ENCODE measurements around the gene LRP1.

DNA sequence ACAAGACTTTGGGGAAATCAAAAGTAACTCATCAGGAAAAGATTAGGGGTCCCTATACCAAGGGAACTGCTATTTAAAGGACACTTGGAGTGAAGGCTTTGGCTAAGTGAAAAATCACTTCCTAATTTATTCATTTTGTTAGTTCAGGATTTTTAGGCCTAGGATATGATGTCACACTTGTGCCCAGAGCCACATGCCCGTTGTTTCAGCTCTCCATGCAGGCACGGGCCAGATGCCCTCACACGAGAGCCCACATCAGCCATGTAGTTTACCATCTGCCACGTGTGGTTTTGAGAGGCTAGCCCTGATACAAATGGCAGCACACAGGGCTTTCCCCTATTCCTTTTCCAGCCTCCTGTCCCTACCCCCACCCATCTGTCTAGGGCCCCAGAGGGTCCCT is 31.0 kb downstream of the LRP1 start:
- TF ChIP-seq SMC3 (IDR thresholded peaks at IDR 0.05; ENCODE audit: low read depth, low read length) = no peak
- TF ChIP-seq CTCF (conservative IDR thresholded peaks at IDR 0.05; ENCODE audit: low read depth, low read length) = no peak
- no peak for TF ChIP-seq POLR2A (IDR thresholded peaks at IDR 0.05; ENCODE audit: low read depth, low read length)
- no peak for TF ChIP-seq MXI1 (IDR thresholded peaks at IDR 0.05; ENCODE audit: borderline replicate concordance, low read depth, low read length)
- TF ChIP-seq RFX5 (IDR thresholded peaks at IDR 0.05; ENCODE audit: low read depth, low read length) = no peak
- TF ChIP-seq, protein P1, sequence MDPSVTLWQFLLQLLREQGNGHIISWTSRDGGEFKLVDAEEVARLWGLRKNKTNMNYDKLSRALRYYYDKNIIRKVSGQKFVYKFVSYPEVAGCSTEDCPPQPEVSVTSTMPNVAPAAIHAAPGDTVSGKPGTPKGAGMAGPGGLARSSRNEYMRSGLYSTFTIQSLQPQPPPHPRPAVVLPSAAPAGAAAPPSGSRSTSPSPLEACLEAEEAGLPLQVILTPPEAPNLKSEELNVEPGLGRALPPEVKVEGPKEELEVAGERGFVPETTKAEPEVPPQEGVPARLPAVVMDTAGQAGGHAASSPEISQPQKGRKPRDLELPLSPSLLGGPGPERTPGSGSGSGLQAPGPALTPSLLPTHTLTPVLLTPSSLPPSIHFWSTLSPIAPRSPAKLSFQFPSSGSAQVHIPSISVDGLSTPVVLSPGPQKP (IDR thresholded peaks at IDR 0.05; ENCODE audit: borderline replicate concordance, low read depth, low read length) = no peak
- TF ChIP-seq CHD1 (IDR thresholded peaks at IDR 0.05; ENCODE audit: low read depth, low read length) = no peak

Data from IMR-90 (cell line).